Osteocyte (in vitro differentiated cells): ENCODE results near the gene EPHB2. TPM values are rescaled to one million over a fixed set of nuclear protein-coding genes. Genes with fewer than 3 reads are reported as not detected.

Experiments used
- DNase-seq: peaks from one replicate; pipeline ENCODE4 v3.0.0; 2021; ENCODE audit warnings: mixed read lengths; ENCODE audit not compliant: unreplicated experiment; ENCODE audit errors: extremely low spot score
- H3K27ac Mint-ChIP-seq: one replicate; pipeline ENCODE4 v1.8.0; 2021; ENCODE audit warnings: mild to moderate bottlenecking, mixed read lengths; ENCODE audit not compliant: unreplicated experiment
- H3K27me3 Mint-ChIP-seq: one replicate; pipeline ENCODE4 v1.8.0; 2021; ENCODE audit warnings: mixed read lengths; ENCODE audit not compliant: unreplicated experiment
- H3K36me3 Mint-ChIP-seq: one replicate; pipeline ENCODE4 v1.8.0; 2021; ENCODE audit warnings: mixed read lengths; ENCODE audit not compliant: unreplicated experiment
- H3K4me1 Mint-ChIP-seq: one replicate; pipeline ENCODE4 v1.8.0; 2021; ENCODE audit warnings: mixed read lengths; ENCODE audit not compliant: unreplicated experiment
- H3K4me3 Mint-ChIP-seq: one replicate; pipeline ENCODE4 v1.8.0; 2021; ENCODE audit warnings: mild to moderate bottlenecking, moderate library complexity, mixed read lengths; ENCODE audit not compliant: unreplicated experiment
- H3K9me3 Mint-ChIP-seq: one replicate; pipeline ENCODE4 v1.8.0; 2021; ENCODE audit warnings: mixed read lengths; ENCODE audit not compliant: unreplicated experiment
- total RNA-seq: library from RNA; stranded (reverse); gene quantifications from 2 replicates; pipeline ENCODE4 v1.2.1, GENCODE V29; 2021
- TF ChIP-seq, protein P1 (sequence below): fragments of 200-600 bp; sonication (generic); IDR thresholded peaks from 2 replicates; pipeline ENCODE4 v1.5.0; 2021; ENCODE audit warnings: antibody characterized with exemption, mild to moderate bottlenecking, moderate library complexity

The EPHB2 gene
- total RNA-seq, 1 donor from 2014 or later = 32.5 TPM

GRCh38 chr1:22755641-22756040, 45.0 kb downstream of the EPHB2 start:
- no peak for DNase-seq
- no peak overlapping the region for H3K4me3 Mint-ChIP-seq
- TF ChIP-seq, protein P1, sequence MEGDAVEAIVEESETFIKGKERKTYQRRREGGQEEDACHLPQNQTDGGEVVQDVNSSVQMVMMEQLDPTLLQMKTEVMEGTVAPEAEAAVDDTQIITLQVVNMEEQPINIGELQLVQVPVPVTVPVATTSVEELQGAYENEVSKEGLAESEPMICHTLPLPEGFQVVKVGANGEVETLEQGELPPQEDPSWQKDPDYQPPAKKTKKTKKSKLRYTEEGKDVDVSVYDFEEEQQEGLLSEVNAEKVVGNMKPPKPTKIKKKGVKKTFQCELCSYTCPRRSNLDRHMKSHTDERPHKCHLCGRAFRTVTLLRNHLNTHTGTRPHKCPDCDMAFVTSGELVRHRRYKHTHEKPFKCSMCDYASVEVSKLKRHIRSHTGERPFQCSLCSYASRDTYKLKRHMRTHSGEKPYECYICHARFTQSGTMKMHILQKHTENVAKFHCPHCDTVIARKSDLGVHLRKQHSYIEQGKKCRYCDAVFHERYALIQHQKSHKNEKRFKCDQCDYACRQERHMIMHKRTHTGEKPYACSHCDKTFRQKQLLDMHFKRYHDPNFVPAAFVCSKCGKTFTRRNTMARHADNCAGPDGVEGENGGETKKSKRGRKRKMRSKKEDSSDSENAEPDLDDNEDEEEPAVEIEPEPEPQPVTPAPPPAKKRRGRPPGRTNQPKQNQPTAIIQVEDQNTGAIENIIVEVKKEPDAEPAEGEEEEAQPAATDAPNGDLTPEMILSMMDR = no peak
- no peaks in the 10 kb centered on the region for H3K9me3 Mint-ChIP-seq
- H3K36me3 Mint-ChIP-seq = no peaks in the 10 kb centered on the region
- H3K4me1 Mint-ChIP-seq = peaks cover 26% of the 10 kb centered on the region
- H3K27me3 Mint-ChIP-seq = no peaks in the 10 kb centered on the region
- H3K27ac Mint-ChIP-seq = no peak overlapping the region

DNA sequence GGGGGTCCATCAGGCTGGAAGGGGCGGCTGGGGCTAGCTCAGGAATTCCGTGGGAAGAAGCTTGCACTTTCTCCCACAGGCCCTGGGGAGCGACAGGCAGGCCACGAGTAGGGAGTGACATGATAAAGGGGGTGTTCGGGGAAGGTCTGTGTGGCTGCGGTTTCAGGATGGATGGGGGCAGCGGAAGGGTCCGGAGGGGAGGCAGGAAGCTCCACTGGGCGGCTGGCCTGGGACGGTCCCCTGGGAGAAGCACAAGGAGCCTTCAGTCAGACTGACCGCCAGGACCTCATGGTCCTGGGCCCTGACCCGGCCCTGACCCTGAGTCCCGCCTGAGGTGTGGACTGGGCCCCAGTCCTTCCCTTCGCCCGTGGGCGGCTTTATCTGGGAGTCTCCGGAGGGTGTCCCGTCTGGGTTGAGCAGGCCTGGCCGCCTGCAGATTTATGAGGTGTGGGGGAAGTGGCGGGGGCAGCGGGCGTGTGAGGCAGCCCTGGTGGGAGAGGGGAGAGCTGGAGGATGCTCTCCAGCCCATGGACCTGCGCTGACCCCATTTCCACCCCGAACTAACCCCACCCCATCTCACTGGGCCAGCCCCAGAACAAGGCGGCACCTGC, 45.6 kb downstream of the EPHB2 start:
- DNase-seq = no peak

DNA sequence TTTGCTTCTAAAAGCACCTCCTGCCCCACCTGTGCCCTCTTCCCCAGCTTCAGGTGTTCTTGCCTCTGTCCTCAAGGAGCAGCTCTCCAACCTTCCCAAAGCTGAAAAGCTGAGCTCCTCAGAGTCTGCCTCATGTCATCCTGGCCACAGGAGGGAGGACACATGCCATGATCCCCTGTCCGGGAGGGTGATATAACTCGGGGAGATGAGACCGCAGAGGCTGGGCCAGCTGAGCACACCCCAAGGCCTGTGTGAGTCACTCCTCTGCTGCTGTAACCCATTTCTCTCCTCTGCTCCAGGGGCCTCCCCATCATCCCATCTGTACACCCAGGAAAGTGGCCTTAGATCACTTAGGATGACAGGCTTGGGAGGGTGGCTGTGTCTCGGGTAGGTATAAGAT, 49.8 kb downstream of the EPHB2 start:
- Mint-ChIP-seq H3K36me3 (no peaks in the 10 kb centered on the region), H3K27me3 (no peaks in the 10 kb centered on the region), H3K27ac (no peak overlapping the region), H3K4me1 (peaks cover 4% of the 10 kb centered on the region), H3K4me3 (no peak overlapping the region), H3K9me3 (no peaks in the 10 kb centered on the region)
- TF ChIP-seq, protein P1 = no peak
- no peak for DNase-seq

More for the DNA sequence above, 45.6 kb downstream of the EPHB2 start:
- peaks cover 22% of the 10 kb centered on the region for H3K4me1 Mint-ChIP-seq
- no peaks in the 10 kb centered on the region for H3K36me3 Mint-ChIP-seq
- H3K9me3 Mint-ChIP-seq = no peaks in the 10 kb centered on the region
- no peak overlapping the region for H3K27ac Mint-ChIP-seq
- TF ChIP-seq, protein P1 = no peak
- no peaks in the 10 kb centered on the region for H3K27me3 Mint-ChIP-seq
- no peak overlapping the region for H3K4me3 Mint-ChIP-seq

- Mint-ChIP-seq H3K27ac (no peak overlapping the region), H3K9me3 (no peaks in the 10 kb centered on the region), H3K27me3 (no peaks in the 10 kb centered on the region), H3K36me3 (no peaks in the 10 kb centered on the region), H3K4me3 (no peak overlapping the region), H3K4me1 (peaks cover under 1% of the 10 kb centered on the region)
- TF ChIP-seq, protein P1 = no peak
- no peak for DNase-seq
Measured at GRCh38 chr1:22761101-22761500, 50.5 kb downstream of the EPHB2 start.

DNA sequence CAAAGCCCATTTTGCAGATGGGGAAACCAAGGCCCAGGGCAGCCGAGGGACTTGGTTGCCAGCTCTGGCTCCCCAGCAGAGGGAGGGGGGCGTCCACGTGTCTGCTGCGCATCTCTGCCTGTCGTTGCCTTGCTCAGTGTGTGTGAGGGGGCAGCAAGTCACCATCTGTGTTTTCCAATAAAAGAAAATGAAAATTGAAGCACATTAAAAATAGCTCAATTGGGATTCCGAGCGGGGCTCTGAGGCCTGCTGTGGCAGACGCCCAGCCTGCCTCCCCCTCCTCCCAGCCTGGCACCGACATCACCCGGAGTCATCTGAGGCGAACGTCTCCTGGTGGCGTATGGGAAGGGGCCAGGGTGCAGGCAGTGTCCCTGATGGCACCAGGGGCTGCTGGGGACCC, 51.2 kb downstream of the EPHB2 start:
- H3K4me3 Mint-ChIP-seq = no peak overlapping the region
- no peaks in the 10 kb centered on the region for H3K36me3 Mint-ChIP-seq
- no peaks in the 10 kb centered on the region for H3K27me3 Mint-ChIP-seq
- TF ChIP-seq, protein P1 = no peak
- no peaks in the 10 kb centered on the region for H3K4me1 Mint-ChIP-seq
- DNase-seq = no peak
- no peaks in the 10 kb centered on the region for H3K9me3 Mint-ChIP-seq
- no peak overlapping the region for H3K27ac Mint-ChIP-seq
